Osteoblast (primary cell): Measurements from ENCODE around the gene GJD3. TPM values are rescaled to one million over a fixed set of nuclear protein-coding genes. Genes with fewer than 3 reads are reported as not detected.
A peak's percentile ranks its signal among the peaks of the same experiment; 100 is the strongest.
"Not testable (repeated sequence)": the region's sequence is repeated elsewhere in the genome, so short reads cannot be mapped to it uniquely, and the experiment has no call there.

Experiments
- DNase-seq: peaks from one replicate; pipeline ENCODE4 v3.0.0; 2011; ENCODE audit warnings: low spot score, mixed read lengths; ENCODE audit not compliant: insufficient read length; ENCODE audit errors: missing footprints
- H2AFZ ChIP-seq: 2 replicates; pipeline ENCODE4 v1.6.0; 2011; ENCODE audit warnings: mild to moderate bottlenecking, low read length
- H3K27ac ChIP-seq: 2 replicates; pipeline ENCODE4 v1.5.1; 2011; ENCODE audit warnings: mild to moderate bottlenecking, low read depth, low read length, moderate library complexity
- H3K27me3 ChIP-seq: 2 replicates; pipeline ENCODE4 v1.6.0; 2012; ENCODE audit warnings: mild to moderate bottlenecking, control low read depth, inconsistent platforms, low read length, moderate library complexity; ENCODE audit not compliant: insufficient read depth
- H3K36me3 ChIP-seq: 2 replicates; pipeline ENCODE4 v1.5.1; 2011; ENCODE audit warnings: mild to moderate bottlenecking, low read length, control low read depth, moderate library complexity; ENCODE audit not compliant: insufficient read depth
- H3K4me1 ChIP-seq: 2 replicates; pipeline ENCODE4 v1.5.1; 2011; ENCODE audit warnings: mild to moderate bottlenecking, low read length, control low read depth, moderate library complexity; ENCODE audit not compliant: insufficient read depth
- H3K4me2 ChIP-seq: 2 replicates; pipeline ENCODE4 v1.6.0; 2011; ENCODE audit warnings: mild to moderate bottlenecking, low read length; ENCODE audit not compliant: insufficient read depth
- H3K4me3 ChIP-seq: fragments of 200-600 bp; sonication (generic); 3 replicates; pipeline ENCODE4 v1.5.1; 2012; ENCODE audit warnings: mild to moderate bottlenecking, low read length, inconsistent platforms; ENCODE audit not compliant: insufficient read depth
- H3K79me2 ChIP-seq: 2 replicates; pipeline ENCODE4 v1.6.0; 2012; ENCODE audit warnings: mild to moderate bottlenecking, low read length, control low read depth, inconsistent platforms; ENCODE audit not compliant: insufficient read depth
- H3K9me3 ChIP-seq: 2 replicates; pipeline ENCODE4 v1.5.1; 2011; ENCODE audit warnings: low read depth, low read length, control low read depth
- H4K20me1 ChIP-seq: 2 replicates; pipeline ENCODE4 v1.6.0; 2012; ENCODE audit warnings: mild to moderate bottlenecking, low read length, control low read depth; ENCODE audit not compliant: insufficient read depth
- CTCF ChIP-seq: IDR thresholded peaks from 2 replicates; pipeline ENCODE4 v1.5.1; 2011; ENCODE audit warnings: mild to moderate bottlenecking, low read depth, low read length, moderate library complexity; ENCODE audit errors: extremely low read depth
- total RNA-seq: library from RNA; depleted of rRNA; stranded (reverse); fragments of >200 nt; gene quantifications from 2 replicates; pipeline ENCODE4 v1.2.3, GENCODE V29; 2012

GJD3 gene
- total RNA-seq, 1 donor, result 1.8 TPM

- Histone ChIP-seq H3K27ac (no peak overlapping the region), H3K27me3 (no peaks in the 10 kb centered on the region), H3K79me2 (no peaks in the 10 kb centered on the region), H2AFZ (no peak overlapping the region), H3K36me3 (no peaks in the 10 kb centered on the region), H4K20me1 (peaks cover 2% of the 10 kb centered on the region), H3K4me1 (no peaks in the 10 kb centered on the region), H3K4me2 (no peak overlapping the region), H3K4me3 (no peak overlapping the region), H3K9me3 (no peaks in the 10 kb centered on the region)
- TF ChIP-seq CTCF, result no peak
- peak; percentile 76 for DNase-seq
Measured at GRCh38 chr17:40371261-40371929, 6.9 kb upstream of the GJD3 start.

GRCh38 chr17:40369923-40370322 is 5.4 kb upstream of the GJD3 start:
- TF ChIP-seq CTCF, result no peak
- H3K4me2 ChIP-seq, result no peak overlapping the region
- H3K79me2 ChIP-seq, result no peaks in the 10 kb centered on the region
- H3K36me3 ChIP-seq, result no peaks in the 10 kb centered on the region
- no peaks in the 10 kb centered on the region for H3K4me1 ChIP-seq
- peaks cover 5% of the 10 kb centered on the region for H4K20me1 ChIP-seq
- no peaks in the 10 kb centered on the region for H3K9me3 ChIP-seq
- H2AFZ ChIP-seq, result no peak overlapping the region
- no peak overlapping the region for H3K27ac ChIP-seq
- no peaks in the 10 kb centered on the region for H3K27me3 ChIP-seq
- no peak overlapping the region for H3K4me3 ChIP-seq
- DNase-seq, result peak; percentile 18

- H3K79me2 ChIP-seq, H3K27ac ChIP-seq, H3K9me3 ChIP-seq, H2AFZ ChIP-seq, H3K36me3 ChIP-seq, H3K4me2 ChIP-seq, H4K20me1 ChIP-seq, H3K4me3 ChIP-seq, H3K27me3 ChIP-seq, H3K4me1 ChIP-seq: not testable (repeated sequence)
- peak; percentile 29 for DNase-seq
Measured at GRCh38 chr17:40367728-40368127, 3.2 kb upstream of the GJD3 start.

GRCh38 chr17:40366861-40367518 is 2.5 kb upstream of the GJD3 start:
- H3K27ac ChIP-seq, result no peak overlapping the region
- H3K4me1 ChIP-seq, result peaks cover 11% of the 10 kb centered on the region
- peaks cover 5% of the 10 kb centered on the region for H4K20me1 ChIP-seq
- H3K4me3 ChIP-seq, result no peak overlapping the region
- DNase-seq, result peak; percentile 58
- H3K79me2 ChIP-seq, result peaks cover 6% of the 10 kb centered on the region
- no peak for TF ChIP-seq CTCF
- H3K36me3 ChIP-seq, result no peaks in the 10 kb centered on the region
- no peaks in the 10 kb centered on the region for H3K27me3 ChIP-seq
- H3K4me2 ChIP-seq, result no peak overlapping the region
- H2AFZ ChIP-seq, result no peak overlapping the region
- no peaks in the 10 kb centered on the region for H3K9me3 ChIP-seq
